BJ (cell line): ENCODE results near the gene SLC6A16. TPM values are rescaled to one million over a fixed set of nuclear protein-coding genes. Genes with fewer than 3 reads are reported as not detected.
"Not testable (repeated sequence)": the region's sequence is repeated elsewhere in the genome, so short reads cannot be mapped to it uniquely, and the experiment has no call there.

Experiments used
- CTCF ChIA-PET: fragments of 350-600 bp; formaldehyde crosslinking; extraction: SDS; loops from one replicate; lab custom pipeline; 2021; ENCODE audit warnings: antibody characterized with exemption, inconsistent platforms; lab: Yijun Ruan, JAX
- POLR2A ChIA-PET: fragments of 300-600 bp; sonication (Branson Sonifier 250); formaldehyde crosslinking; extraction: SDS; loops from one replicate; lab custom pipeline; 2021; ENCODE audit warnings: antibody characterized with exemption; lab: Charles Lee
- DNase-seq: peaks from one replicate; pipeline ENCODE4 v3.0.0-alpha.2; 2011; ENCODE audit warnings: low read depth
- H3K27me3 ChIP-seq: 2 replicates; pipeline ENCODE4 v1.6.0; 2011; ENCODE audit warnings: low read length; ENCODE audit not compliant: control insufficient read depth, insufficient read depth
- H3K36me3 ChIP-seq: 2 replicates; pipeline ENCODE4 v1.5.1; 2011; ENCODE audit warnings: low read length; ENCODE audit not compliant: control insufficient read depth, insufficient read depth
- H3K4me3 ChIP-seq: 2 replicates; pipeline ENCODE4 v1.5.1; 2011; ENCODE audit warnings: low read depth, mild to moderate bottlenecking, control low read depth, low read length
- CTCF ChIP-seq: IDR thresholded peaks from 2 replicates; pipeline ENCODE4 v1.5.1; 2011; ENCODE audit warnings: low read depth, mild to moderate bottlenecking, control low read depth, inconsistent platforms, low read length, moderate library complexity; ENCODE audit not compliant: insufficient read depth
- polyA minus RNA-seq: library from RNA; depleted of rRNA, polyadenylated mRNA; stranded (reverse); fragments of >200 nt; gene quantifications from 2 replicates; pipeline ENCODE4 v1.2.3, GENCODE V29; 2011; rRNA and poly(A)+ RNA removed
- polyA plus RNA-seq: library from polyadenylated mRNA; depleted of rRNA; stranded (reverse); fragments of >200 nt; gene quantifications from 2 replicates; pipeline ENCODE4 v1.2.3, GENCODE V29; 2011; rRNA removed

Gene SLC6A16
- polyA plus RNA-seq (0.42 and 0.58 TPM in 2 replicates), polyA minus RNA-seq (0.28 and 1.3 TPM in 2 replicates)

- ChIA-PET POLR2A (interaction anchor here (0.6 kb wide), 1 partner anchor 239 kb away, joined by 5 read pairs; no protein-coding TSS in a partner anchor), CTCF (interaction anchor here (1.5 to 1.6 kb wide), 2 partner anchors 24 kb away, joined by 4 to 10 read pairs; no protein-coding TSS in a partner anchor)
- Histone ChIP-seq H3K36me3 (no peaks in the 10 kb centered on the region), H3K27me3 (no peaks in the 10 kb centered on the region), H3K4me3 (no peak within 1 kb of the TSS)
- no peak for DNase-seq
- no peak for TF ChIP-seq CTCF
Measured at GRCh38 chr19:49324801-49325576, at the start of gene SLC6A16. Gene SLC6A16, minus strand, starts transcription at chr19:49325191. Its CDS starts 13,844 bp downstream, at chr19:49311347.

DNA sequence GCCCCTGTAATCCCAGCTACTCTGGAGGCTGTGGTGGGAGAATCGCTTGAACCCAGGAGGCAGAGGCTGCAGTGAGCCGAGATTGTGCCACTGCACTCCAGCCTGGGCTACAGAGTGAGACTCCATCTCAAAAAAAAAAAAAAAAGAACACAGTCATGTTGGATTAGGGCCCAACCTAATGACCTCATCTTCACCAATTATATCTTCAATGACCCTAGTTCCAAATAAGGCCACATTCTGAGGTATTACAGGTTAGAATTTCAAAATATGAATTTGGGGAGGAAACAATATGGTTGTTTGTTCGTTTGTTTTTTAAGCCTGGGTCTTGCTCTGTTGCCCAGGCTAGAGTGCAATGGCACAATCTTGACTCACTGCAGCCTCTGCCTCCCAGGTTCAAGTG is 48.2 kb upstream of the SLC6A16 start:
- DNase-seq, POLR2A ChIA-PET, H3K4me3 ChIP-seq, H3K27me3 ChIP-seq, H3K36me3 ChIP-seq: not testable (repeated sequence)
- CTCF ChIA-PET = interaction anchor here (0.6 to 1.9 kb wide), 2 partner anchors 18 to 31 kb away, joined by 3 to 4 read pairs; no protein-coding TSS in a partner anchor

DNA sequence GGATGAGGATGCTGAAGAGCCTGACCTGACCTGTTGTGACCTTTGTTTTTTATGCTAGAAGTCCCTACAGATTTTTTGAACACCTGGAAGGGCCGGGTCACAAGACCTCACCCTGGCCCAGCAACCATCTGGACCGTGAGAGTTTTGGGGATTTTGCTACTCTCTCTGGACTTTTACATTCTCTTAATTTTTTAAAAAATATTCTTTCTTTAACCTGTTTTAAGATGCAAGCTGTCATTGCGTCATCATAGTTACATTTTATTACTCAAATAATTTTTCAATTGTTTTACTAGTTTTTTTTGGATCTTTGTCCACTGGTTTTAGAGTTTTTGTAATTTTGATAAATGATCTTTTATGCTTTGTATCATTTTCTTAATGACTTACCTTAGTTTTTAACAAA is 46.2 kb upstream of the SLC6A16 start:
- ChIA-PET CTCF (interaction anchor here (0.6 kb wide), 1 partner anchor 79 kb away, joined by 3 read pairs; no protein-coding TSS in a partner anchor), POLR2A (no interaction called here)
- no peak overlapping the region for H3K4me3 ChIP-seq
- peaks cover 2% of the 10 kb centered on the region; the same call in 1 of the 2 replicates for H3K27me3 ChIP-seq
- no peaks in the 10 kb centered on the region for H3K36me3 ChIP-seq
- no peak for TF ChIP-seq CTCF
- no peak for DNase-seq

DNA sequence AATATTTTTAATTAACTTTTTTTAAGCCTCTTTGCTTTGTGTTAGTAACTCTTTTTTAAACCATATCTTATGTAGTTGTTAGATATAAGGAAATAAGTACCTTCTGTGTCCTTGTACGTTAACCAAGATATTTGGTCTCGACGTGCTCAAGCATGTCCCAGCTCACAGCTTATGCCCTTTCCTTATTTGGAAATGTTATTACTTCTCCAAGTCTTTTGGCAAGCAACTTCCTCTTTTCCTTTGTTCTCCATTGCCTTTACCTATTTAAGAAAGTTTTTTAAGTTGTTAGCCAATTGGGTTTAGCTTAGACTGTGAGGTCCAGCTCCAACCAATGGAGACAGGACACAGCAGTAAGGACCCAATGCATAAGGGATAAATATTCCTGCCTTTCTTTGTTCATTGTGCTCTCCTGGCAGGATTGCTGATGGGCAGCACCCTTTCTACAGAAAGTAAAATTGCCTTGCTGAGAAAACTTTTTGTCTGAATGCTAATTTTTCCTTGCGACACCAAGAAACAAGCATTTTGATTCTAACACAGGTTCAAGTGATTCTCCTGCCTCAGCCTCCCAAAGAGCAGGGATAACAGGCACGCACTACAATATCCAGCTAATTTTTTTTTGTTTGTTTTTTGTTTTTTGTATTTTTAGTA is 43.8 kb upstream of the SLC6A16 start:
- DNase-seq = no peak
- H3K4me3 ChIP-seq = no peak overlapping the region
- CTCF ChIA-PET = no interaction called here
- peaks cover 2% of the 10 kb centered on the region; the same call in 1 of the 2 replicates for H3K27me3 ChIP-seq
- POLR2A ChIA-PET = no interaction called here
- TF ChIP-seq CTCF = no peak
- H3K36me3 ChIP-seq = no peaks in the 10 kb centered on the region

- no peaks in the 10 kb centered on the region for H3K27me3 ChIP-seq
- no peak for DNase-seq
- H3K4me3 ChIP-seq = no peak overlapping the region
- POLR2A ChIA-PET = no interaction called here
- CTCF ChIA-PET = interaction anchor here (0.7 to 1.5 kb wide), 3 partner anchors 19 to 100 kb away, joined by 3 to 4 read pairs (median 3); no protein-coding TSS in a partner anchor
- no peaks in the 10 kb centered on the region for H3K36me3 ChIP-seq
- TF ChIP-seq CTCF = no peak
Measured at GRCh38 chr19:49366110-49366509, 41.1 kb upstream of the SLC6A16 start.
